ENCODE measurements around the gene FAM124B. TPM values are rescaled to one million over a fixed set of nuclear protein-coding genes. Genes with fewer than 3 reads are reported as not detected.

Gene FAM124B
- total RNA-seq, 4 donors from 2014 or later = 0.47 to 7.3 (median 2.6) TPM

- no peaks in the 10 kb centered on the region for H3K27me3 ChIP-seq
- no peak overlapping the region for H3K4me3 ChIP-seq
- WGBS, 2 donors (ENCODE audit: low coverage in 1 of 2) = 100% methylated on average over 1 of the region's 2 CpGs; no CpG with 5 or more reads in 1 of the 2 donors
- H3K4me1 ChIP-seq = no peaks in the 10 kb centered on the region
- no peak for ATAC-seq
- TF ChIP-seq CTCF (IDR thresholded peaks at IDR 0.05) = no peak
- no peak for TF ChIP-seq EP300 (IDR thresholded peaks at IDR 0.05)
- no peak for TF ChIP-seq POLR2AphosphoS5 (IDR thresholded peaks at IDR 0.05)
- no peak for TF ChIP-seq POLR2A (IDR thresholded peaks at IDR 0.05)
- H3K27ac ChIP-seq = no peak overlapping the region
- no peaks in the 10 kb centered on the region for H3K36me3 ChIP-seq
- H3K9me3 ChIP-seq = no peaks in the 10 kb centered on the region
Measured at GRCh38 chr2:224413381-224413780, 11.5 kb upstream of the FAM124B start.

DNA sequence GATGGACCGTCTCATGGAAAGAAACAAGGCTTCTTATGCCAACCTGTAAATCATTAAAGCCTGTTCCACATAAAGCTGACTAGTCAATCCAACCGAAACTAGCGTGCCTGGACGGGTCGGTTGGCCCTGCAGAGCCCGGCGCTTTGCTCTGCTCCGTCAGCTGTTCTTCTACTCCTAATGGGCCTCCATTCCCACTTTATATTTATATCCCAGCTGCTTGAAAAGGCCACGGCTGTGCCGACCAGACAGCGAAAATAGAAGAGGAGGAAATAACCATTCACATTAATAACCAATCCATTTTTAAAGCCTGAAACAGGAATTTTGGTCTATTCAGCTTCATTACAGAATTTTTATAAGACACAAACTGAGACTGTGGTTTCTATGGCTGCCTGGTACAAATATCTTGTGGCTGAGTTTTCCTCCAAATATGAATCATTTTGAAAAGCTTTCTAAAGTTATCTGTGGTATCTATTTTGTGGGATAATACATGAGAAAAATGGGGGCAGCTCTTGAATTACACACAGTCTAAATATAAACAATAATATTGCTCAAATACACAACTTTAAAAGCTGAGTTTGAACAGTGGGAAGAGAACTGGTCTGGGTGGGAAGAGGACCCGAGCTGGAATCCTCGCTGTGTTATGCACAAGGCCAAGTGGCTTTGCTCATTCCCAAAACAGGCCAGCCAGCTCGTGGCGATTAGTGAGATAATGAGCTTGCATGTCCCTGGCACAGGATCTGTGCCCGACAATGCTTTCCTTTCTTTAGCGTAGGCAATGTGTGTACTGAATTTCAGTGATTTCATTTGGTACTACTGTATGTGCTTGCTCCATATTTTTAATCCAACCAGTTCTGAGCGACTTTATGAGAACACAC lies 10.5 kb upstream of the FAM124B start:
- ATAC-seq = no peak
- WGBS, 2 donors (ENCODE audit: low coverage in 1 of 2) = 50 to 64% methylated on average over 13 to 18 of the region's 18 CpGs
- TF ChIP-seq POLR2A (IDR thresholded peaks at IDR 0.05) (no peak), EP300 (IDR thresholded peaks at IDR 0.05) (no peak), CTCF (IDR thresholded peaks at IDR 0.05) (no peak), POLR2AphosphoS5 (IDR thresholded peaks at IDR 0.05) (no peak)
- H3K36me3 ChIP-seq = no peaks in the 10 kb centered on the region
- H3K4me1 ChIP-seq = no peaks in the 10 kb centered on the region
- no peak overlapping the region for H3K4me3 ChIP-seq
- H3K27ac ChIP-seq = no peak overlapping the region
- no peaks in the 10 kb centered on the region for H3K9me3 ChIP-seq
- H3K27me3 ChIP-seq = no peaks in the 10 kb centered on the region

DNA sequence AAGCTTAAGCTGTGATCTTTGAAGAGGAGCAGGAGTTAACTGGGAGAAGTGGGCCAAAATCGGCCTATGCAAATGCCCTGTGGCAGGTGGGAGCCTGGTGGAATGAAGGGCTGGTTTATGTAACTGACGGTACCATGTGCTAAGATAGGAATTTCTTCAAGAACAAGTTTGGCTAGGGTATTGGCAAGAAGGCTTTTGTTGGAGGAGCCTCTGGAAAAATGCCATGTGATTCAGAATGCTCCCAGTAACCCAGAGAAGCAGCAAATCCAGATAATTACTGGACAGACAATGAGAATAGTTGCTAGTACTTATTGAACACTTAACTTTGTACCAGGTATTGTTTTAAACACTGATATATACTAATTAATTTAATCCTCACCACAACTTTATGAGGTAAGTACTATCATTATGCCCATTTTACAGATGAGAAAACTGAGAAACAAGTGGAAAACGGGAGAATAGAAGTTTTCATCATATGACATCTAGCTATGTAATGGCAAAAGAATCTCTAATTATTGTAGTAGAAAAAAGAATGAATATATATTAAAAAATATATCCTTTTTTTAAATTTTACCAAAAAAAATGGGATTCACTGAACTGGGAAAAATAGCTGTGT lies 9.1 kb upstream of the FAM124B start:
- 82 to 85% methylated on average over 3 of the region's 3 CpGs for WGBS, 2 donors (ENCODE audit: low coverage in 1 of 2)
- no peak overlapping the region for H3K4me3 ChIP-seq
- no peak for TF ChIP-seq POLR2AphosphoS5 (IDR thresholded peaks at IDR 0.05)
- TF ChIP-seq EP300 (IDR thresholded peaks at IDR 0.05) = no peak
- no peak for TF ChIP-seq CTCF (IDR thresholded peaks at IDR 0.05)
- no peak for TF ChIP-seq POLR2A (IDR thresholded peaks at IDR 0.05)
- no peaks in the 10 kb centered on the region for H3K4me1 ChIP-seq
- no peak overlapping the region for H3K27ac ChIP-seq
- ATAC-seq = no peak
- no peaks in the 10 kb centered on the region for H3K27me3 ChIP-seq
- H3K9me3 ChIP-seq = peaks cover 0 to under 1% (median 0%) of the 10 kb centered on the region in 3 donors
- H3K36me3 ChIP-seq = no peaks in the 10 kb centered on the region

DNA sequence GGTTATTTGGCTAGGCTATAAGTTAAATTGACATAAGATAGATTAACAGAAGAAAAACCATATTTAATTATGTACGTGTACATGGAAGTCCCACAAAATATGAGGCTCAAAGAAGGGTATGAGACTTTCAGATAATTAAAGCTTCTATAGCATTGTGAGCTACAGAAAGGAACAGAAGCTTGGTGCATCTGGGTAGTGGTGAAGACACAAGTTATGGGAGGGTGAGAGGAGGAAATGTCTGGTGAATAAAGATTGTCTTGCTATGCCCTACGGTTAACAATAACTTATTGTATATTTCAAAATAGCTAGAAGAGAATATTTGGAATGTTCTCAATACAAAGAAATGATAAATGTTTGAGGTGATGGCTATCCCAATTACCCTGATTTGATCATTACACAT lies 6.8 kb upstream of the FAM124B start:
- Histone ChIP-seq H3K9me3 (peaks cover 0 to 7% (median 0%) of the 10 kb centered on the region in 3 donors), H3K4me3 (no peak overlapping the region), H3K27ac (no peak overlapping the region), H3K27me3 (no peaks in the 10 kb centered on the region), H3K4me1 (no peaks in the 10 kb centered on the region), H3K36me3 (no peaks in the 10 kb centered on the region)
- WGBS, 2 donors (ENCODE audit: low coverage in 1 of 2) = 51 to 53% methylated on average over 2 of the region's 2 CpGs
- no peak for ATAC-seq
- TF ChIP-seq CTCF (IDR thresholded peaks at IDR 0.05) (no peak), POLR2A (IDR thresholded peaks at IDR 0.05) (no peak), EP300 (IDR thresholded peaks at IDR 0.05) (no peak), POLR2AphosphoS5 (IDR thresholded peaks at IDR 0.05) (no peak)
